GM18517 (cell line): ENCODE data around the gene XKRX.

Experiments used
- ATAC-seq: cut with Tn5 transposase; IDR thresholded peaks from one replicate; pipeline ENCODE4 v1.9.1; 2021; ENCODE audit warnings: mild to moderate bottlenecking, moderate library complexity; ENCODE audit not compliant: unreplicated experiment

The XKRX gene

GRCh38 chrX:100904433-100904832, 24.3 kb downstream of the XKRX start:
- no peak for ATAC-seq

DNA sequence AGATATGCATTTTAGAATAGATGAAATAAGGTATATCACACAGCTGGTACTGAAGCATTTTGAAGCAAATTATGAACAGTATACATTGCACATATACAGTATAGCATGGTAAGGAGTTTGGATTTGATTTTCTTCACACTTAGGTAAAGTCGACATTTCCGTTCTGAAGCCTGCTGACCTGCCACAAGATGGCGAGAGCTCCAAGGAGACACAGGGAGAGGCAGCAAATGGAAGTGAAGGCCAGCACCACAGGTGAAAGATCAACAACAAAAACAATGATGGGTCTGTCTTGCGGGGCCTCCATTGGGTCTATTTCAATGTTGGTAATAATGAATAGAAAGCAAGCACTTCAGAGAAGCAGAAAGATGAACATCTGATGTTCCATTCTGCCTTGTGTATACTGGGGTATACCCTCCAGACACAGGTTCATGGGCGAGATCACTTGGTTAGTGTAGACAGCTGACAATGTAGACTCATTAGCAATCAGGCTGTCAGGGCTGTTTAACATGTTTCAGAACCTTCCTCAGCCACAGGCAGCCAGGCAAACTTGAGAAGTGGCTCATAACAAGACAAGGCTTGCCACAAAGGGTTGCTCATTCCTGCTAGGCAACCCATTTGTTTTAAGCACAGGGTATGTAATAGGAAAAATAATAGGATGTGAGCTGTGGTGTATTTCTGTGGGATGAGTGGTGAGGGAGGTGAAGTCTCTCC, 33.2 kb downstream of the XKRX start:
- ATAC-seq: no peak

DNA sequence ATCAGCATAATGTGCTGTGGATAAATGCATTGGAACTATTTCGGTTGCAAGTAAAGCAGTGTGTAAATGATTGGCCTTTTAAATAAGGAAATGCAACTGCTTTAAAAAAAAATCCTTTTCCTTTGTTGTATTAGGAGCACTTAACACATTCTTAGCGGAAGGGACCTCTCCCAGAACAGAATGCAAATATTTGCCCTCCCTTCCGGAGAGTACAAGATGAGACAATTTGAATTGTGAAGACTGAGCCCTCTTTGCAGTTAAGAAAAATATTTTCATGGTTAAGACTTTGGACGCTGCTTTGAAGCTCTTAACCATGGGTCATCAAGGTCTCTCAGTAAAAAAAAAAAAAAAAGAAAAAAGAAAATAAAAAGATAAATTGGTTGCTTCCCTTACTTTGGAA, 45.1 kb downstream of the XKRX start:
- ATAC-seq: no peak

DNA sequence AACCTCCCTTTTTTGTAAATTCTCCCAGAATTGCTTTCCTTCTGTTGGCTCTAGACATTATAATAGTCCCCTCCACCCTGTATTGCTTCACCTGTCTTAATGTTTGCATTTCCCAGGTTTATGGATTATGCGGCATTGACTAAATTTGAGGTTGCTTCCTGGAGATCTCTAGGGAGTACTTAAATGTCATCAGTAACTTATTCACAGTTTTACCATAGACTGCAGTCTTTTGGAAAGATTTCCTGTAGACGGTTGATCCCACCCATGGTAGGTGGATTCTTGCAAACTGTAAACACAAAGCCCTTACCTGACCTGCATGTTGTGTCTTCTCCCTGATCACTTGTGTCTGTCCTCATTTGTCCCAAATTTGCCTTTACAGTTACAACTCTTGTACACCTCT, 48.3 kb downstream of the XKRX start:
- ATAC-seq: no peak

DNA sequence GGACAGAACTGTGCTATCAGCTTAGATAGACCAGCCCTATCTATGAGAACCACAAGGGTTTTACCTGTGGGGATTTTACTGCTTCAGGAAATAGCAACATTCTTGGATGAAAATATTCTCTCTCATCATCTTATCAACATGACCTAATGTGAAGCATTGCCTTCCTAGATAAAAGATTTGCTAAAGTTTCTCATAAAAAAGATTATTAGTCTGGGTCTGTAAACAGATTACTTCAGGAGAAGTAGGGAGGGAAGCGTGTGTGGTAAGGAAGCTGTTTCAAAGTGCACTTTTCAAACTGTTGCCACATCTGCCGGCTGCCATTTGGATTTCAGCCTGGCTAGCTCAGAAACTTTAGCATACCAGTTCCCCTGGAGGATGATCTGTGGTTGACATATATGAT, 54.4 kb downstream of the XKRX start, which contains the start of gene NOX1:
TSS of gene NOX1 (minus strand) at position 35 of the 400 bp plus-strand sequence. CDS start 220 bp downstream, outside the sequence.
- ATAC-seq: no peak

DNA sequence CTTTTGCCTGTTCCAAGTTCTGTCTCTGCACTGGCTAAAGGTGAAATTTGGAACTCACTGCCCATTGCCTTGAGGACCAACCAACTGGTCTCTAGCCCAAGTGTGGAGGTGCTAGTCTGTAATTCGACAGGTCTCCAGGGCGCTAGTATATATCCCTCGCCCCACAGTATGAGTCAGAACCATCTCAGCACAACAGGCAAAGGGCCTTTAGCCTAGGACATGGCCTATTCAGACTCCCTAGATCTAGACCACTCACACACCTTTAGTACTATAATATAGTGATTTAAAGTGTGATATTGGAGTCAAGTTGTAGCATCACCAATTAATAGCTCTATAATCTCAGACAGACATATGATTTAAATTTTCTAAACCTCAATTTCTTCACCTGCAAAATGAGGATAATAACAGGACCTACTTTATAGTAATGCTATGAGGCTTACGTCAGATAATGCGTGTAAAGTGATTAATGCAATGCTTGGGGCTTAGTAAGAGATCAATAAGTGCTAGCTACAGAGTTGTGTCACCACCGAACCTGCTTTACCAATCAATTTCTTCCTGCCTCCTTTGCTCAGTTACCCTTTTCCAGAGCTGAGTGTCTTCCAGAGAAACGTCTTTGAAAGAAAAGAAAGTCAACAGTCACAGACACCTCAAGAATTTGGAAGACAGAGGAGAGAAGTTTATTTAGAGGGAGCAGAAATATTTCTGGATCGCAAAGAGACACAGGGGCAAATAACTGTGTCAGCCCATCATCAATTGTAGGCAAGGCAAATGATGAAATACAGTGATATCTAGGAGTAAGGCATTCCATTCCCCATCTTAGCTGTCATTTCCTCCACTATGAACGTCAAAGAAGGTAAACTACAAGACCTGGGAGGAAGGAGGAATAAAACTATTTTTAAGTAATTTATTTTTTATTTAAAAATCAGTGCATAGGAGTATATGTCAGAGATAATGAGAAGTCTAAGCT, 56.8 kb downstream of the XKRX start:
- no peak for ATAC-seq

GRCh38 chrX:100870527-100870926, 58.2 kb downstream of the XKRX start:
- no peak for ATAC-seq

- ATAC-seq: no peak
Observed at GRCh38 chrX:100868273-100868672, 60.4 kb downstream of the XKRX start.

DNA sequence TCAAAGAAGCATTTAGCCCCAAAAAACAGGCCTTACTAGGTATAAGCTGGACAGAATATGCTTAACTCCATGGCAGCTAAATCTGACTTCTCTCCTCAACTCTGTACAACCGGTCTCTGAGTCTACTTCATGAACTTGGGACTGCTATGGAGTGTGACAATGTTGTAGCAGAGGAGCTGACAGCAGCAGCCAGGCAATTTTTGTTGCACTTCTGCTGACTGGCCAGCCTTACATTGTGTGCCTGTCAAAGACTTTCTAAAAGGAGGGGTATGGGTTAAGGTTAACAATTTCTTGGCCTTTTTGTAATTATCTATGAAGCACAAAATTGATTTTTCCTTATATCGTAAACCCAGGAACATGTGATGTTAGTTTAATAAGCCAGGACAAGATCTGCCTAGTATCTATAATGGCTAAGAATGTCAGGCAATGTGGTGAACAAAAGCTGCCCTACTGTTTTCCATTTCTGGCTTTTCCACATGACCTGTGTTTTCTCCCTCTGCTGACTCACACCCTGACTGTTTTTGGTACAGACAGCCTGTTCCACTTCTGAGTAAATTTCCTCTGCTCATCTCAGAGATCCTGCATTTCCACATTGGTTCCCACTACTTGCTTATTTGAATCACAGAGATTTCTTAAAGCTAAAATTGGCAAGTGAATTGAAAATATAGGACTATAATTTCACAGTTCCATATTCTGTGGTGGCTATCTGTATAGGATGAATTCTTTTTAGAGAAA, 63.9 kb downstream of the XKRX start:
- no peak for ATAC-seq
